Suprapubic skin (tissue), 3 donors: Measurements from ENCODE around the gene TMEM45B.

Experiments
- POLR2A ChIP-seq, 2 donors: fragments of 450-650 bp; IDR thresholded peaks; one replicate each; pipeline ENCODE4 v1.6.1; 2017; ENCODE audit warnings: antibody characterized with exemption in 2 of 2, mild to moderate bottlenecking in 2 of 2, moderate library complexity in 2 of 2
- TF ChIP-seq, protein P1 (sequence below), 2 donors: fragments of 200-600 bp in 1 of 2; fragments of 450-650 bp in 1 of 2; sonication (generic) in 1 of 2; IDR thresholded peaks; one replicate each; pipeline ENCODE4 v1.5.1; 2016 to 2019; ENCODE audit warnings: antibody characterized with exemption in 2 of 2, mild to moderate bottlenecking in 1 of 2, moderate library complexity in 1 of 2

DNA sequence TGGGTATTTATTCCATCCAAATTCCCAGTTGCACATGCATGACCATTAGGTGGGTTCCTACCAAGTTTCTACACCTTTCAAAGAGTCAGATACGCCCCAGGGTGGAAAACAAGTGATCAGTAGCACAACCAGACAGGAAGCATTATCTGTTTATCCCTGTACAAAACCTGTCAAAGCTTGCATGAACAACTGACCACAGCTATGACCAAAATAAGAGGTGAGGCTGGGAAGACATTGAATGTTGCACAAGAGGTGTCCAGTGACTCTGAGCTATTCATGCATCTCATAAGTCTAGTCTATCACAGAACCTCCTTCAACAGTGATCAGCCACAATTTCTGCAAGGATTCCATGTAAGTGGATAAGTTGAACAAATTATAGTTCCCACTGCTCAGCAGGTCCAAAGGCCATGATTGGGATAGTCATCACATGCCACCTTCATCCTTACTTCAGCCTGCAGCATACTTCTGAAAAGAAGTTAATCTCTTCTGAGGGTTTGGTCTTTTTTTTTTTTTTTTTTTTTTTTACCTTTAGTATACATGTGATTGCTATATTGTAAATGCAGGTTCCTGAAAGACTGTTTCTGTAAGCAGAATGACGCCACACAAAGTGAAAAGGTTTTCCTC is 28.0 kb upstream of the TMEM45B start:
- TF ChIP-seq, protein P1, sequence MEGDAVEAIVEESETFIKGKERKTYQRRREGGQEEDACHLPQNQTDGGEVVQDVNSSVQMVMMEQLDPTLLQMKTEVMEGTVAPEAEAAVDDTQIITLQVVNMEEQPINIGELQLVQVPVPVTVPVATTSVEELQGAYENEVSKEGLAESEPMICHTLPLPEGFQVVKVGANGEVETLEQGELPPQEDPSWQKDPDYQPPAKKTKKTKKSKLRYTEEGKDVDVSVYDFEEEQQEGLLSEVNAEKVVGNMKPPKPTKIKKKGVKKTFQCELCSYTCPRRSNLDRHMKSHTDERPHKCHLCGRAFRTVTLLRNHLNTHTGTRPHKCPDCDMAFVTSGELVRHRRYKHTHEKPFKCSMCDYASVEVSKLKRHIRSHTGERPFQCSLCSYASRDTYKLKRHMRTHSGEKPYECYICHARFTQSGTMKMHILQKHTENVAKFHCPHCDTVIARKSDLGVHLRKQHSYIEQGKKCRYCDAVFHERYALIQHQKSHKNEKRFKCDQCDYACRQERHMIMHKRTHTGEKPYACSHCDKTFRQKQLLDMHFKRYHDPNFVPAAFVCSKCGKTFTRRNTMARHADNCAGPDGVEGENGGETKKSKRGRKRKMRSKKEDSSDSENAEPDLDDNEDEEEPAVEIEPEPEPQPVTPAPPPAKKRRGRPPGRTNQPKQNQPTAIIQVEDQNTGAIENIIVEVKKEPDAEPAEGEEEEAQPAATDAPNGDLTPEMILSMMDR (IDR thresholded peaks at IDR 0.05): no peak
- TF ChIP-seq POLR2A (IDR thresholded peaks at IDR 0.05): no peak
